ENCODE measurements around the gene AAR2.

AAR2 gene

GRCh38 chr20:36279776-36280175, 43.5 kb downstream of the AAR2 start:
- DNase-seq (ENCODE audit: low spot score): no peak

- DNase-seq (ENCODE audit: low spot score): no peak
These were observed 45.6 kb downstream of the AAR2 start for GRCh38 chr20:36281785-36282380.

- no peak for DNase-seq (ENCODE audit: low spot score)
These were observed 48.5 kb downstream of the AAR2 start for GRCh38 chr20:36284751-36285150.

- no peak for DNase-seq (ENCODE audit: low spot score)
These were observed 49.6 kb downstream of the AAR2 start for GRCh38 chr20:36285746-36286447.

- DNase-seq (ENCODE audit: low spot score): no peak
These were observed 61.4 kb downstream of the AAR2 start for GRCh38 chr20:36297656-36298055.

- no peak for DNase-seq (ENCODE audit: low spot score)
These were observed 61.8 kb downstream of the AAR2 start for GRCh38 chr20:36298061-36298460.

- DNase-seq (ENCODE audit: low spot score): no peak
These were observed 62.6 kb downstream of the AAR2 start for GRCh38 chr20:36298795-36299339.

GRCh38 chr20:36299459-36299858, 63.2 kb downstream of the AAR2 start:
- DNase-seq (ENCODE audit: low spot score): no peak

GRCh38 chr20:36301359-36302119, 65.3 kb downstream of the AAR2 start:
- no peak for DNase-seq (ENCODE audit: low spot score)

- DNase-seq (ENCODE audit: low spot score): no peak
These were observed 66.8 kb downstream of the AAR2 start for GRCh38 chr20:36303020-36303595.

GRCh38 chr20:36303831-36304230, 67.6 kb downstream of the AAR2 start:
- no peak for DNase-seq (ENCODE audit: low spot score)

GRCh38 chr20:36304786-36305495, 68.7 kb downstream of the AAR2 start:
- DNase-seq (ENCODE audit: low spot score): no peak

GRCh38 chr20:36305602-36306551, 69.6 kb downstream of the AAR2 start, which contains the start of gene DLGAP4:
DLGAP4 (plus strand) TSS chr20:36306339; CDS start chr20:36431718, 125,379 bp downstream.
- DNase-seq (ENCODE audit: low spot score): no peak

All from SW480 (cell line).